HG03066 (cell line): ENCODE data around the gene IL18R1.

ENCODE experiments used
- ATAC-seq: cut with Tn5 transposase; IDR thresholded peaks from one replicate; pipeline ENCODE4 v1.9.1; 2021; ENCODE audit warnings: low read depth; ENCODE audit not compliant: unreplicated experiment

IL18R1 gene

DNA sequence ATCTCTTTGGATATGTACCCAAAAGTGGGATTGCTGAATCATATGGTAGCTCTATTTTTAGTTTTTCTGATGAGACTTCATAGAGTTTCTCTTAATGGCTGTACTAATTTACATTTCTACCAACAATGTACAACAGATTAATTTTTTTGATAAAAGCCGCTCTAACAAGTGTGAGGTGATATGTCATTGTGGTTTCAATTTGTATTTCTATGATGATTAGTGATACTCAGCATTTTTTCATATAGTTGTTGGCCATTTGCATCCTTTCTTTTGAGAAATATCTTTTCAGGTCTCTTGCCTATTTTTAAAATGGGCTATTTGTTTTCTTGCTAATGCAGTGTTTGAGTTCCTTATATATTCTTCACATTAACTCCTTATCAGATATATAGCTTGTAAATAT is 71.7 kb downstream of the IL18R1 start:
- ATAC-seq: no peak

DNA sequence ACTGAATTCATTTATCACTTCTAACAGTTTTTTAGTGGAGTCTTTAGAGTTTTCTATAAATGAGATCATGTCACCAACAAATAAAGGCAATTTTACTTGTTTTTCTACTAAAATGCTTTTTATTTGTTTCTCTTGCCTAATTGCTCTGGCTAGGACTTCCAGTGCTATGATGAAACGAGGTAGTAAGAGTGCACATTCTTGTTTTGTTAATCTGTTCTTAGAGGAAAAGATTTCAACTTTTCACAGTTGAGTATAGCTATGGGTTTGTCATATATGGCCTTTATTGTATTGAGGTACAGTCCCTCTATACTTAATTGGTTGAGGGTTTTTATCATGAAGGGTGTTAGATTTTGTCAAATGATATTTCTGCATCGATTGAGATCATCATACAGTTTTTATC is 73.0 kb downstream of the IL18R1 start:
- ATAC-seq: no peak

DNA sequence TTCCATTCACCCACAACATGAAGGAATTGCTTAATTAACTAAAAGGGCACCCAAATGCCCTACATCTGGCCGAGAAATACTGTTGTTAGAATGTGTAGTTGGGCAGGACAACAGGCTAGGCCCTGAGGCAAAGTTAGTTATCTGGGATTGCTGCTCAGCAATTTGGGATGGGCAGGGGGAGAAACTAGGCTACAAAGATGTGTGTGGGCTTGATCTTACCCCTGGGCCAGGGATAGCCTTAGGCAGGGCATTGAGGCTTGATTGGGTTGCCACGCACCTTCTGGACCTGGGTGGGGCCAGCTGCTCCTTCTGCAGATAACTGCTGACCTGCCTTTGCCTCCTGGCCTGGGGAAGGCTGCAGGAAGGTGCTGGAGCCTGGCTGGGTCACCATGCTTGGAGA is 76.8 kb downstream of the IL18R1 start:
- no peak for ATAC-seq

DNA sequence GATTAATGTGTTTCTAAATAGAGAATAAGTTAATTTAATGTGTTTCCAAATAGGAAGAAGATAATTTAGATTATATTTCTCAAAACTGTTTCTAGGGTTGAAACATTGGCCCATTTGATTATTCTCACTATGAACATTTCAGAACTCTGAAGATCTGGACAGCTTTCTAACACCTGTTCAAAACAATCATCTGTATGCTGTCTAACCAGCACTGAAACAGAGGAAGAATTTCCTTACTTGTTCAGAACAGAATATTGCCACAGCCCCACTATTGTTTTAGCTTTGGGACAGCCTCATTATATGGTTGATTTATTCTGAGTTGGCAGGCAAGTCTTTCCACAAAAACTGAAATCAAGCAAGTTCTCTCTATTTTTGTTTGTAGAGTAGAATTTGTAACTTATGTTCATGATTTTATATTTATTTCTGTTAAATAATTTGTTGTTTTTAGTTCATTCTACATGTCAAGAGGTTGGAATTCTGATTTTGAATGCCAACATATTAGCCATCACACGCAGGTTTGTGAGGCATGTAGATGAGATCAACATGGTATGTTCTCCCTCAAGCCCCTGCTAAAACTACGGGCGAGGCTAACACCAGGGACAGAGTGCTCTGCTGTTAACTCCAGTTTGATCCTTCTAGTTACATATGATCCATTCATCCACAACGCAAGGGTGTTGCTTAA is 78.5 kb downstream of the IL18R1 start:
- ATAC-seq: no peak

DNA sequence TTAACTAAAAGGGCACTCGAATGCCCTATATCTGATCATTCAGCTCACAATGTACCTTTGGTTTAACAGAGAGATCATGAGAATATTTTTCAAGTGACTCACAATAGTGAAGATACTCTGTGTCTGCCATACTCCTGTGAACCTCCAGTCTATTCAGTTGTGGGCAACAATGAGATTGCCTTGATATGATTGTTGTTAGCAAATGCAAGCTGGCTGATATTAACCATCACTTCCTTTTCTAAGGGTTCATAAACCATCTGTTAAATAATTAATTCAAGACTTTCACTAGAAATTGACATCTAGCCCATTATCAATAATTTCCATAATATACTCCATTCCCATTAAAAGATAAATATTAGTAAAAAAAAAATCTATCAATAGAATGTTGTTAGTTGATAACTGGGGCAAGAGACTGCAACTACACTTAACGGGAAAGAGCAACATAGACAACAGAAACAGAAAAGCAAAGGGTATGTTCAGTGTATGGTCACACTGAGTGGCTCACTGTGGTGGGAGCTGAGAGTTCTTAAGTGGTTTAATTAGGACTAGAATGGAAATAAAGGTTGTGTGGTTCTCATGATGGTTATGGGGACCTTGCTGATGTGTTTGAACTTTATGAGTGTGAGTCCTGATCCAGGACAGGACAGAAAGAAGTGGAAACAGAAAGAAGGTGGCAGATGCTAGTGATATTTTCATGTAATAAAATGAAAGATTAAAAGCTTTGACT is 79.2 kb downstream of the IL18R1 start:
- no peak for ATAC-seq

DNA sequence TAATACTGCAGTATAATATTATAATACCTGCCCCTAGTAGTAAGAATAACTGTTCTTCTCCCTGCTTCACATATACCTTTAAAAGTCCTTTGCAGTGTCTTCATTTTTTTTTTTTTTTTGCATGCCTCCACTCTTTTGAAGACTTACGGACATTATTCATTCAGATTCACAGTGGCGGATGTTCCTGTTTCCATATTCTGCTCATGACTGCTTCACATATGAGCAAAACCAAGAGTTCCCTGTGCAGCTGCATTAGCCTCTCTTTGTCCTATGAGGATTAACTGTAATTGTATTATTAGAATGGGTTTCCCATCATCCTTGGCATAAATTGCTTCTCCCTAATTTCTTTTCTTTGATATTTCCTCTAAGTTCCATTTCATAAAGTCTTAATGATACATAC is 80.1 kb downstream of the IL18R1 start:
- no peak for ATAC-seq

DNA sequence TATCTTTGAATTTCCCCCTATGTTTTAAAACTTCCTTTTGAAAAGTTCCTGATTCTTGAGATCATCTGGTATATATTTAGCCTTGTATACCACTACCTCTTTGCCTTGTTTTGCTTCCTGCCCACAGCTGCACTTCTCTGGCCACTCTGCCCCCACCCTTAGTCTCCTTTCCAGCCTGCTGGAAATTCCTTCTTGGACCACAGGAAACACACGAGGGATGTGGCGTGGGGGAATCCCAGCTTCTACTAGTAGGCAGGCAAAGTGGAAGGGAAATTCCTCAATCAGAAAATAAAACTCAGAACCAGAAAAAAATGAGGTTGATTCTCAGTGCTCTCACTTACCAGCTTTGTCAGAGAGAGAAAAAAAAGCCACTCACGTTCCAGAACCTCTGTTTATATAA is 80.7 kb downstream of the IL18R1 start:
- no peak for ATAC-seq

DNA sequence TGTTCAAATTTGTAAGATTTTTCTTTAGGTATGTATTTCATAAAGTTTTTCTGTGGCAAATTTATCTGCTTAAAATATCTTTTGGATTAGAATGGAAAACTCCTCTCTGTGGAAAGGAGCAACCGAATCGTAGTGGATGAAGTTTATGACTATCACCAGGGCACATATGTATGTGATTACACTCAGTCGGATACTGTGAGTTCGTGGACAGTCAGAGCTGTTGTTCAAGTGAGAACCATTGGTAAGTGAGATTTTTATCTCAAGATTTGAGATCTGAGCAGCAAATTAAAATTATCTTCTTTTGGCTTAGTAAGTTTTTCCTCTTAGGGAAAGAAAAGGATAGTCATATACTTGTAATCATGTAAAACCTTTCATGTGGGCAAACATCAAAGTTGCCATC is 81.5 kb downstream of the IL18R1 start:
- no peak for ATAC-seq

DNA sequence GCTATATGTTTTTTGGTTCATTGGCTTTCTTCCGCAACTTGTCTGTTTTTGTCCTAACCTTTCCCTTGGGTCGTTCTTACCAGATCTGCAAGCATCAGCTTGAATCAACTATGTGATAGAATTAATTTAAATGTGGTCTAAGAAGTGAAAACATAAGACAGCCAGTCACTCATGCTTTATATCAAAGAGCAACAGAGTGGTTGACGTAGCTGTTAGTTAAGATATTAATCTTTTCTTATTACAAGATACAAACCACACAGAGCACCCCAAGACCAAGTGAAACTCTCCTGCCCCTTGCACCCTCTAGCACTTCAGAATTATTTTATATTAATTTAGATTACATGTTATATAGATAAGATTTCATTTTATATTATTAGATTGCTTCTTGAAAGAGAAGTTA is 82.5 kb downstream of the IL18R1 start:
- no peak for ATAC-seq

DNA sequence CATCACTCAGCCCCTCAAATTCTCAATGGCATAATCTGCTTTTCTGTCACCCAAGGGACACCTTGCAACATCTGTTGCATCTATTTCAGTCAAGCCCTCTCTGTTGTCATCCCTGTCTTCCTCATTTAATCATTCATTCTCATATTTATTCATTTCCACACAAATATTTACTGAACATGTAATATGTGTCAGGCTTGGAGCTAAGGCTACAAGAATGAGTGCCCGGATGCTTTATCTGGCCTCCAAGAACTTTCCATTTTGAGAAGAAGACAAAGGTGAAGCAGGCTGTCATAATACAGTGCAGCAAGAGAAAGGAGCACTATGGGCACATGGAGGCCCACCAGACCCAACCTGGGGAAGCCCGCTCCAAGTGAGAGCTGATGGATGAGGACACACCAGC is 83.0 kb downstream of the IL18R1 start:
- ATAC-seq: no peak

DNA sequence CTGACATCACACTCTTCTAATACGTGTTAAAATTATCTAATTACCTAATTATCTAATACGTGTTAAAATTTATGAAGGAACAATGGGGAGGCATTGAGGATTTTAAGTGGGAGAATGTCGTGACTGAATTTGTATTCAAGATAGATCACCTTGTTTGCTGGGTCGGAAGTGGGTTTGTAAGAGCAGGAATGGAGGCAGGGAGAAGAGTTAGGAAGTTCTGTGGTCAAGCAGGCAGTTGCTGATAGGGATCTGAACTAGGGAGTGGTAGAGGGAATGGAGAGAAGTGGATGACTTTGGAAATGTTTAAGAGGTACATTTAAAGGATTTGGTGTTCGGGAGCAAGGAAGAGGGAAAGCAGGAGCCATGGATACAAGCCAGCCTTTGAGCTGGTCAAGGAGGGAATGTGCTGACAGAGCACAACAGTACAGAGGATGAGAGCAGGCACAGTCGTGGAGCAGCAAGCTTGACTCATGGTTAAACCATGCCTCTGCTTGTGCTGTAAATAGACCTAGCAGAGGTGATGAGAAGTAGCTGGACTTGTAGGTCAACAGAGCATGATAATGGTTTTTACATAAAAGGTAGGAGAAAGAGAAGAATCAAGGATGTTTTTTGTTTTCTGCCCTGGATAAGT is 83.6 kb downstream of the IL18R1 start:
- no peak for ATAC-seq

DNA sequence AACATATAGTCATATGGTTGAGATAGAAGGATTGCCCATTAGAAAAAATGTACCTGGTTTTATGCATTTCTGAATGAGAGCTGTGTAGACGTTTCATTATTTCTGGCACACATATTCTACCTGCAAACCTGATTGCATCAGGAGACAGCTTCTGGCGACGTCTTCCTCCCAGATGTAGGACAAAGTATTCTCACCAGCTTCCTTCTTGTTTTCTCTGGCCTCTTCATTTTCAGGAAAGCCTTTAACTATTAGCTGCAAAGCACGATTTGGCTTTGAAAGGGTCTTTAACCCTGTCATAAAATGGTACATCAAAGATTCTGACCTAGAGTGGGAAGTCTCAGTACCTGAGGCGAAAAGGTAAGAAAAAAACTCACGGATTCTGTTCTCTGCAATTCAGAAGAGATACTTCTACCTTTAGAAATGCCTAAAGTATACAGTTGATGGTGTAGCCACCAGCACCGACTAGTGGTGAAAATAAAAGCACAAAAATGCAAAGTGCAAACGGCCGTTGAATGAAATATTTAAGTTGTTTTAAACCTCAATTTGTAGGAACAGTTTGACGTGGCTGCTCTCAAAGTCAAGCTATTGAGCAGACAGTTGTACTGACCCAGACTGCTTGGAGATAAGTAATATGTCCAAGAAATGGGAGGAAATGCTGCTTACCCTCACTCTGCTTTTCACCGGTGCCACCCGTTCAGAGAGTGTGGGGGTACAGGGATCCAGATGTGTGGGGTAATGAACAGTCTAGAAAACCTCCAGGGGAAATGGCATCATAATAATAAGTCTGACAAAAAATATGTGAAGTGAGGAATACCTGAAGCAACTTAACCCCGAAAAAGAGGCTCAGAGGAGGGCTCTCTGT is 87.6 kb downstream of the IL18R1 start:
- peak; percentile 68 for ATAC-seq

DNA sequence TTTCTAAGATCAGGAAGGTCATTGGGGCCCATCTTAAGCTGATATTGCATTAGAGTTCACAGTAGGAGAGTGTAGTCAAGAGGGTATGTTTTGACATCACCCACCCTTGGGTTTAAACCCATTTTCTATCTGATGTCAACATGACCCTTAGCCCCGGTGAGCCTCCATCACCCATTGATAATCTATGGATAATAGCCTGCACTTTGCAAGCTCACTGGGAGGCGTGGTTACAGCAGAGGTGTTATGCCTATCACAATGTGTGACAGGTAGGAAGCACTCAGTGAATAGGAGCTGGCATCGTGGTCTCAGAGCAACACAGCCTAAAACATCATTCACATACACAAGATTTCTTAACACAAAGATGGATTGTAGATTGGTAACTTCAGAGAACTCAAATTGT is 88.6 kb downstream of the IL18R1 start:
- no peak for ATAC-seq

DNA sequence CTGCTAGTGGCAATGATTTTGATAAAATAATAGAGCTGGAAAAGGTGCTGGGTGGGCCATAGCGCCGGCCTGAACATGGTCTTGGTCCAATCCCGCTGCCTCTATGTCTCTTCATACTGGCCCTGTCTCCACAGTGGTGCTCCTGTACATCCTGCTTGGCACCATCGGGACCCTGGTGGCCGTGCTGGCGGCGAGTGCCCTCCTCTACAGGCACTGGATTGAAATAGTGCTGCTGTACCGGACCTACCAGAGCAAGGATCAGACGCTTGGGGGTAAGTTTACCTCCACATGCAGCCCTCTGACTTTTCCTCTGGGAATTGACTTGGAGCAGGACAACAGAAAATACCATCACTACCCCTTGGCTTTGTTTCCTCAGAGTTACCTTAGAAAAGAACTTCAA is 91.3 kb downstream of the IL18R1 start:
- no peak for ATAC-seq
